GM12891 (cell line): ENCODE measurements around the gene FBP2.

ENCODE experiments used
- POLR2A ChIP-seq: IDR thresholded peaks from 2 replicates; pipeline ENCODE4 v1.6.1; 2011; ENCODE audit warnings: low read depth, low read length, control low read depth
- POLR2AphosphoS5 ChIP-seq: IDR thresholded peaks from 2 replicates; pipeline ENCODE4 v1.6.1; 2011; ENCODE audit warnings: low read depth, low read length, control low read depth

GRCh38 chr9:94591876-94592275, 1.7 kb downstream of the FBP2 start:
- TF ChIP-seq POLR2AphosphoS5, result no peak
- TF ChIP-seq POLR2A, result no peak
